A549 (cell line): ENCODE results near the gene SLC24A3. TPM values are rescaled to one million over a fixed set of nuclear protein-coding genes. Genes with fewer than 3 reads are reported as not detected.
A peak's percentile ranks its signal among the peaks of the same experiment; 100 is the strongest.

ENCODE experiments used
- ATAC-seq, 2 experiments: fragments of 200-7000 bp in 1 of 2; fragments of >200 bp in 1 of 2; cut with Nextera tagmentation in 1 of 2; cut with Tn5 transposase in 1 of 2; 3 replicates each; pipeline versions ENCODE4 v1.8.0 to v1.9.1; 2018 to 2020; ENCODE audit warnings: mild to moderate bottlenecking in 1 of 2, moderate library complexity in 1 of 2
- CTCF ChIA-PET: fragments of 300-600 bp; sonication (Branson Sonifier 250); formaldehyde crosslinking; extraction: SDS; loops from one replicate; lab custom pipeline; 2021; ENCODE audit warnings: antibody characterized with exemption, inconsistent platforms; lab: Yijun Ruan, JAX
- POLR2A ChIA-PET: fragments of 350-600 bp; formaldehyde crosslinking; extraction: SDS; loops from one replicate; lab custom pipeline; 2021; ENCODE audit warnings: antibody characterized with exemption, inconsistent platforms; lab: Yijun Ruan, JAX
- DNase-seq, 2 experiments: peaks; one replicate each; pipeline versions ENCODE4 v3.0.0 to v3.0.0-alpha.2; 2011 to 2016; ENCODE audit warnings: low read depth in 1 of 2, low spot score in 1 of 2
- FAIRE-seq: peaks from 2 replicates; lab custom pipeline; 2011; peaks lifted over from hg19 to GRCh38; lab: Jason Lieb, UNC
- H3K27ac ChIP-seq, 2 experiments: fragments of >200 bp; sonication (Bioruptor Twin); formaldehyde crosslinking; 3 replicates each; pipeline ENCODE4 v1.5.1; 2016 to 2017
- H3K4me1 ChIP-seq: fragments of >200 bp; sonication (Bioruptor Twin); formaldehyde crosslinking; 3 replicates; pipeline ENCODE4 v1.6.1; 2016
- H3K4me2 ChIP-seq: fragments of >200 bp; sonication (Bioruptor Twin); formaldehyde crosslinking; 3 replicates; pipeline ENCODE4 v1.6.1; 2016
- H3K4me3 ChIP-seq: fragments of >200 bp; sonication (Bioruptor Twin); formaldehyde crosslinking; 3 replicates; pipeline ENCODE4 v1.5.1; 2016
- H3K9me3 ChIP-seq: fragments of >200 bp; sonication (Bioruptor Twin); formaldehyde crosslinking; 3 replicates; pipeline ENCODE4 v1.6.1; 2016
- BCL3 ChIP-seq: fragments of >200 bp; sonication (Bioruptor Twin); formaldehyde crosslinking; IDR thresholded peaks from 3 replicates; pipeline ENCODE4 v1.6.1; 2016
- CEBPB ChIP-seq, 2 experiments: fragments of >200 bp in 1 of 2; sonication (Bioruptor Twin) in 1 of 2; formaldehyde crosslinking in 1 of 2; IDR thresholded peaks; 2 replicates each; pipeline ENCODE4 v1.6.1; 2012 to 2016
- CTCF ChIP-seq: fragments of >200 bp; sonication (Bioruptor Twin); formaldehyde crosslinking; IDR thresholded peaks from 3 replicates; pipeline ENCODE4 v1.5.1; 2016
- EHF ChIP-seq: fragments of 250-450 bp; sonication (Bioruptor Pico); IDR thresholded peaks from 2 replicates; pipeline ENCODE4 v1.5.0; 2020; ENCODE audit warnings: mild to moderate bottlenecking
- ESRRA ChIP-seq: fragments of 150-350 bp; IDR thresholded peaks from 2 replicates; pipeline ENCODE4 v1.6.1; 2014; ENCODE audit warnings: mild to moderate bottlenecking, low read length, borderline replicate concordance
- FOSL2 ChIP-seq, 2 experiments: fragments of 450-650 bp in 1 of 2; fragments of >200 bp in 1 of 2; sonication (Bioruptor Twin) in 1 of 2; formaldehyde crosslinking; IDR thresholded peaks; 2 replicates each; pipeline versions ENCODE4 v1.5.0 to v1.6.1; 2016 to 2020; ENCODE audit warnings: mild to moderate bottlenecking in 1 of 2, moderate library complexity in 1 of 2
- FOXS1 ChIP-seq: fragments of 250-450 bp; sonication (Bioruptor Pico); IDR thresholded peaks from 2 replicates; pipeline ENCODE4 v1.5.0; 2020; ENCODE audit warnings: mild to moderate bottlenecking, moderate library complexity
- HES2 ChIP-seq: fragments of >200 bp; sonication (Bioruptor Twin); formaldehyde crosslinking; IDR thresholded peaks from 2 replicates; pipeline ENCODE4 v1.6.1; 2016
- HOXB13 ChIP-seq: fragments of 250-450 bp; sonication (Bioruptor Pico); IDR thresholded peaks from 2 replicates; pipeline ENCODE4 v1.5.0; 2020; ENCODE audit warnings: low read depth, mild to moderate bottlenecking, moderate library complexity
- HOXB5 ChIP-seq: fragments of 250-450 bp; sonication (Bioruptor Pico); IDR thresholded peaks from 2 replicates; pipeline ENCODE4 v1.5.0; 2020; ENCODE audit warnings: mild to moderate bottlenecking, moderate library complexity
- JUN ChIP-seq, 2 experiments: fragments of >200 bp; sonication (Bioruptor Twin); formaldehyde crosslinking; IDR thresholded peaks; 2 replicates in 1 of 2; 3 replicates in 1 of 2; pipeline ENCODE4 v1.6.1; 2016 to 2017
- JUNB ChIP-seq: fragments of >200 bp; sonication (Bioruptor Twin); formaldehyde crosslinking; IDR thresholded peaks from 2 replicates; pipeline ENCODE4 v1.6.1; 2016
- KDM1A ChIP-seq: fragments of 200-600 bp; sonication (generic); IDR thresholded peaks from 2 replicates; pipeline ENCODE4 v1.6.1; 2016; ENCODE audit warnings: low read depth, mild to moderate bottlenecking
- KDM5A ChIP-seq: fragments of 200-600 bp; sonication (generic); IDR thresholded peaks from 2 replicates; pipeline ENCODE4 v1.6.1; 2016; ENCODE audit warnings: antibody characterized with exemption, mild to moderate bottlenecking
- NPAS2 ChIP-seq: fragments of 250-450 bp; sonication (Bioruptor Pico); IDR thresholded peaks from 2 replicates; pipeline ENCODE4 v1.8.0; 2022; ENCODE audit warnings: mild to moderate bottlenecking, moderate library complexity, borderline replicate concordance
- NR3C1 ChIP-seq: fragments of >200 bp; sonication (Bioruptor Twin); formaldehyde crosslinking; IDR thresholded peaks from 3 replicates; pipeline ENCODE4 v1.6.1; 2017
- PHF8 ChIP-seq: fragments of 200-600 bp; sonication (generic); IDR thresholded peaks from 2 replicates; pipeline ENCODE4 v1.6.1; 2016; ENCODE audit warnings: low read depth, mild to moderate bottlenecking, antibody characterized with exemption, moderate library complexity, borderline replicate concordance
- RAD21 ChIP-seq, 2 experiments: fragments of >200 bp in 1 of 2; sonication (Bioruptor Twin) in 1 of 2; formaldehyde crosslinking in 1 of 2; IDR thresholded peaks in 1 of 2; conservative IDR thresholded peaks in 1 of 2; 2 replicates in 1 of 2; 3 replicates in 1 of 2; pipeline ENCODE4 v1.6.1; 2012 to 2018; ENCODE audit warnings: inconsistent platforms in 1 of 2
- RFX5 ChIP-seq: fragments of 450-650 bp; IDR thresholded peaks from 2 replicates; pipeline ENCODE4 v1.7.1; 2014; ENCODE audit warnings: antibody characterized with exemption, mild to moderate bottlenecking, moderate library complexity
- SMC3 ChIP-seq: fragments of >200 bp; sonication (Bioruptor Twin); formaldehyde crosslinking; IDR thresholded peaks from 3 replicates; pipeline ENCODE4 v1.6.1; 2018; ENCODE audit warnings: inconsistent platforms
- SREBF2 ChIP-seq: fragments of 450-650 bp; IDR thresholded peaks from 2 replicates; pipeline ENCODE4 v1.6.1; 2014; ENCODE audit warnings: mild to moderate bottlenecking, moderate library complexity
- TP53 ChIP-seq: fragments of 250-450 bp; sonication (Bioruptor Pico); IDR thresholded peaks from 2 replicates; pipeline ENCODE4 v1.5.0; 2021; ENCODE audit warnings: mild to moderate bottlenecking, moderate library complexity
- ZC3H11A ChIP-seq: fragments of 450-650 bp; IDR thresholded peaks from 2 replicates; pipeline ENCODE4 v1.6.1; 2014; ENCODE audit warnings: antibody characterized with exemption, mild to moderate bottlenecking
- WGBS: methylation state at CpG from one replicate; pipeline ENCODE4 v1.1.6; 2017; ENCODE audit errors: missing lambda C conversion rate; 5-methylcytosine and 5-hydroxymethylcytosine counted together
- polyA plus RNA-seq, 4 experiments: library from polyadenylated mRNA; depleted of rRNA in 3 of 4; stranded (reverse); fragments of >200 nt; fragmentation: RNase III in 1 of 4; extraction: RNeasy Plus Mini Kit Qiagen cat#74134 plus additional on column Dnase treatment in 1 of 4; gene quantifications; 2 replicates in 3 of 4; 3 replicates in 1 of 4; pipeline ENCODE4 v1.2.3, GENCODE V29; 2011 to 2017

Gene SLC24A3
- polyA plus RNA-seq, 2 of the 4 experiments (the other 2 are of a cell fraction), result 0.08 TPM; not detected in 1

- FAIRE-seq, result peak; percentile 13
- no peak for ATAC-seq
- Histone ChIP-seq H3K4me2 (no peak overlapping the region), H3K4me3 (no peak overlapping the region), H3K4me1 (no peaks in the 10 kb centered on the region), H3K9me3 (0 out of 3 replicates have a peak, but pooled peaks cover 4% of the 10 kb centered on the region), H3K27ac (no peak overlapping the region)
- no peak for TF ChIP-seq CTCF
- no peak for TF ChIP-seq FOXS1 (CRISPR knock-in tag)
- no peak for TF ChIP-seq FOSL2 (IDR thresholded peaks at IDR 0.05)
- no peak for TF ChIP-seq FOSL2 (CRISPR knock-in tag; IDR thresholded peaks at IDR 0.05)
- no peak for TF ChIP-seq NR3C1
- no peak for TF ChIP-seq KDM5A
- no peak for TF ChIP-seq ZC3H11A
- TF ChIP-seq EHF, result no peak
- TF ChIP-seq SMC3, result no peak
- no peak for TF ChIP-seq BCL3
- no peak for TF ChIP-seq CEBPB (IDR thresholded peaks at IDR 0.05)
- no peak for TF ChIP-seq SREBF2
- no peak for TF ChIP-seq ESRRA
- no peak for TF ChIP-seq KDM1A
- no peak for TF ChIP-seq JUN (IDR thresholded peaks at IDR 0.05)
- TF ChIP-seq HOXB13 (CRISPR knock-in tag), result no peak
- TF ChIP-seq NPAS2, result no peak
- TF ChIP-seq JUNB, result no peak
- TF ChIP-seq RAD21 (conservative IDR thresholded peaks at IDR 0.05 in 1 of 2, IDR thresholded peaks at IDR 0.05 in 1 of 2), result no peak
- no peak for TF ChIP-seq PHF8
- DNase-seq, result no peak
- ChIA-PET POLR2A (no interaction called here), CTCF (interaction anchor here (1.0 to 1.1 kb wide), 2 partner anchors 46 to 144 kb away, joined by 3 read pairs; no protein-coding TSS in a partner anchor)
- 2% methylated on average over 3 of the region's 3 CpGs for WGBS
Measured at GRCh38 chr20:19396460-19397081, 184.1 kb downstream of the SLC24A3 start.

- ChIA-PET CTCF (no interaction called here), POLR2A (no interaction called here)
- no peak for TF ChIP-seq RFX5
- TF ChIP-seq HES2, result no peak
- TF ChIP-seq HOXB5, result no peak
- no peak for TF ChIP-seq TP53 (CRISPR knock-in tag)
- no peak for TF ChIP-seq SREBF2
- 0 out of 3 replicates have a peak, but pooled peaks cover 4% of the 10 kb centered on the region for H3K9me3 ChIP-seq
- DNase-seq (no peak), ATAC-seq (no peak), FAIRE-seq (no peak)
- WGBS, result 15% methylated on average over 3 of the region's 3 CpGs
- no peak overlapping the region for H3K27ac ChIP-seq
- H3K4me3 ChIP-seq, result no peak overlapping the region
- no peak overlapping the region for H3K4me2 ChIP-seq
- H3K4me1 ChIP-seq, result no peaks in the 10 kb centered on the region
Measured at GRCh38 chr20:19397226-19397625, 184.8 kb downstream of the SLC24A3 start.
